ENCODE data around the gene AGBL1.

Gene AGBL1

DNA sequence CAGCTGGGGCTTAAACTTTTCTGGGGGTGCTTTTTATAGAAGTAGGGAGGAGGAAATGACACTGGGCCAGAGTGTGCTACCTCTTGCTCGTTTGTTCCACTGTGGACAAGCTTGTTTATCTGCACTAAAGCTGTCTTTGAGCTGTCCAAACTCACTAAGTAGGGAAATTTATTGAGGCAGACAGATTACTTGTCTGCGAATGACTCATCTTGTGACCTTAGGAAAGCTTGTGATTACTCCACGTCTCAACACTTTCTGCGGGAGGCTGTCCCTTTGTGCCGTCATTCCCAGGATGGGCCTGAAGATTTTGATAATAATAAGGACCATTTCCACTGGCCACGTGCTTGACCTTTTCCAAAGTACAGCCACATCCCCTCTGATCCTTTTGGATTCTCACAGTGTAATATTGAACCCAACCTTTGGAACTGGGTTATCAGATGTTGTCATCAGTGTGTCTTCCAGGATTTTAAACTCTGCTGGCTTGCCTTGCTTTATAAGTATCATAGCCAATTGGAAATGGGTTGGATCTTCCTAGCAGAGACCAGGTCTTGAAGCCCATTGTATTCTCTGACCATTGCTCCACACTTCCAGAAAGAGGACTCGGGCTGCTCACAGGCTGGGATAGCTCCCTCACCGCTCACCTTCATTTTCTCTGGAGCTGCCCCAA, 84.7 kb downstream of the AGBL1 start:
- no peak for DNase-seq

DNA sequence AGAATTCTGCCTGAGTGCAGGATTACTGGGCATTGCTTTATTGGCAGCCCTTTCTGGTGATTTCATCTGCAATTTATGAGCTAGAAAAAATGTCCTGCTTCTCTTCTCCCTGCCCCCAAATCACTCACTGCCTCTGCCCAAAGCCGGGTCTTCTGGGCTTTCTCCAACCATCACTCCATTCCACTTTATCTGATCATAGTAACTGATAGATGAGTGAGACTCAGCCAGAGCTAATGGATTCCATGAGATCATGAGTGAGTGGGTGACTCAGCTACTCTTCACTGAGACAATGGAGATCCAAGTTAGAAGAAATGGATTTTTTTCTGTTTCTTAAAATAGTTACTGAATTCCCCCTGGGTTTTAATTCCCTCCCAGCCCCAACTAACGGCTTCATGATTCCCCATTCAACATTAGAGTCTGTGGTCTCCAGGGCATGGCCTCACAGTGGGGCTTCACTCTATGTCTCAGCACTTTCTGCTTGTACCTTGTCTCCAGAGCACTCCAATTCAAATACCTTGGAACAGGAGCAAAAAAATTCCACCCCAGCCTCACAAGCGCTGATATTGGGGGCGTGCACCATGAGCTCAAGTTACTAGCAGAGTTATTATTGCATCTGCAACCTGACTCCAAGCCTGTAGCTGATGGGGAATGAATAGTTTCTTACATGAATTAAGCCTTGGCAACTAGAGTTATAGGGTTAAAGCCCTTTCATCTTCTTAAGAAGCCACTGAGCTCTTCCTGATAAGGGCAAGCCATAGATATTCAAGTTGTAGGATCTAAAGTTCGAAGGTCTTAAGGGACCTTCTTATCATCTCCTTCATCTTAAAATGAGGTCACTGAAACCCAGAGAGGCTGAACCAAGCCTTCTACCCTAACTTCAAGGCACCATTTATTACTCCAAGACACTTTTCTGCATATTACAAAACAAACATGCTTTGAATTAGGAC, 85.9 kb downstream of the AGBL1 start:
- no peak for DNase-seq

GRCh38 chr15:86167841-86168240, 88.2 kb downstream of the AGBL1 start:
- DNase-seq: no peak

- no peak for DNase-seq
These were observed 99.2 kb downstream of the AGBL1 start for GRCh38 chr15:86178845-86179244.

- no peak for DNase-seq
These were observed 104.2 kb downstream of the AGBL1 start for GRCh38 chr15:86183596-86184491.

- DNase-seq: no peak
These were observed 114.2 kb downstream of the AGBL1 start for GRCh38 chr15:86193716-86194380.

DNA sequence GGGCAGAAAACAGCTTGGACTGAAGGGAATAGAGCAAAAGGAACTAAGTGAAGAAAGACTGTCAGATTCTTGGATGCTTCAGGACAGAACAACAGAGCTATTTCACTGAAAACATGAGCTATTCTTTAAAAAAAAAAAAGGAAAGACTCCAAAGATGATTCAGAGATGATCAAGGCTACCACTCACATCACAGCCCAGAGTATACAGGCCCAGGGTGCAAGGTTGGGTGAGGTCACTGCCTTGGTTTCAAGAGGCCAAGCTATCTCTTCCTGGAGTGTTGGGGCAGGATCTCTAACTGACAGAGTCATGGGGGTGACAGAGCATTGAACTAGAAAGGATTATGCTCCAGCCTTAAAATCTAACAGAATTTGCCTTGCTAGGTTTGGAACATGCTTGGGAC, 118.1 kb downstream of the AGBL1 start:
- no peak for DNase-seq

- DNase-seq: no peak
These were observed 119.9 kb downstream of the AGBL1 start for GRCh38 chr15:86199467-86200145.

DNA sequence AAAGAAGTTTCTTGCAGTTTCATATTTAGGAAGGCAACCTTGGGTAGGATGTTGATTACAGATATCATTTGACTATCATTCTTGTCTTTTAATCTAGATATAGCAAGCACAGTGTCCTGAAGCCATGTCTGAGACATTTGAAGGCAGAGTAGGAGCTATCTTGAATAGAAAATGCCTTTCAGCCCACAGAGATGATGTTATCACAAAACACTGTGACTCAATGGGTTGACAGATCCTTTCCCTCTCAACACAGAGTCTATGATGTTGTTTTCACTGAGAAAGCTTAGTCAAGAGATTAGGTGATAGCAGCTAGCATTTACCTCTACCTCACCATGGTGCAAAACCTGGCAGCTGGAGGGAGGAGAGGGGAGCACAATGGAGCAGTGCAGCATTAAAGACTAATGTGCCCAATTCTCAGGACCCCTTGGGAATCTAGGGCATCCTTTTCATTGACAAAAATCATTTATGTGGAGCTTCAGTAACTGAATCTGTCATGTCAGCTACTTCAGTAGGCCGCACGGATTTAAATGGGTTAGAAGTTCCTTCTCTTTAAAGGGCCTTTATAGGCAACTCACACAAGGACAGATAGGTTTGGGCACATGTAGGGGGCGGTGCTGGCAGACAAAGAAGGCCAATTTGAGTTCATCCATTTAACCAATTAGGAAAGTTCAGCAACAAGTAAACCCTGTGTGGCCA, 121.8 kb downstream of the AGBL1 start:
- DNase-seq: no peak

GRCh38 chr15:86203462-86203861, 123.8 kb downstream of the AGBL1 start:
- DNase-seq: no peak

GRCh38 chr15:86205096-86205495, 125.4 kb downstream of the AGBL1 start:
- no peak for DNase-seq

DNA sequence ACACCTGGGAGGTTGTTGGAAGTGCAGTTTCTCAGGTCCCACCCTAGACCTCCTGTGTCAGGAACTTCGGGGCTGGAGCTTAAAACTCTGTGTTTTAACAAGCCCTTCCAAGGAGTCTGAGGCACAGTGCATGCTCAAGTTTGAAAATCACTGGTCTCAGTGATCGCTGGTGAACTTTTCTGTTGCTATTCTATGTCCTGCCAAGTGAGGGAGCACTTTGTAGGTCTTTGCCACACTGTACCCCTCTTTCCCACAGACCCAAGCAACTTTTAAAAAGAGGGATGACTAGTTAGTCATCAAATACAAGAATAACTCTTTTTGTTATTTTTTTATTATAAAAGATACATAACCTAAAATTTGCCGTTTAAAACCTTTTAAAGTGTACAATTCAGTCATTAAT, 133.7 kb downstream of the AGBL1 start:
- DNase-seq: no peak

DNA sequence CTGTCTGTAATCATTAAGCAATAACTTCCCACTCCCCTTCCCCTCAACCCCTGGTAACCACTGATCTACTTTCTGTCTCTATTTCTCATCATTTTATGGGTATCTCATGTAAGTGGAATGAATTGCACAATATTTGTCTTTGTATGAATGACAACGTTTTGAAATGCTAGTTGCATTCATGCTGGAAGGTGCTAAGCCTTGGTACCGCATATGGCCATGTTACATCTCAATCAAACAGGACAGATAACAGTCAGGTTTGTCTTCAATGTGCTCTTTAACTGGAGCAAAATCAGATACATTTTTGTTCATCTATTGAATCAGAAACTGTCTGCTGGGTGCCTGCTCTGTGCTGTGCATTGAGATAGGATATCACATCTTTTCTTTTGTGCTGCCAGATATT, 134.2 kb downstream of the AGBL1 start:
- no peak for DNase-seq

GRCh38 chr15:86221119-86221518, 141.4 kb downstream of the AGBL1 start:
- DNase-seq: no peak

DNA sequence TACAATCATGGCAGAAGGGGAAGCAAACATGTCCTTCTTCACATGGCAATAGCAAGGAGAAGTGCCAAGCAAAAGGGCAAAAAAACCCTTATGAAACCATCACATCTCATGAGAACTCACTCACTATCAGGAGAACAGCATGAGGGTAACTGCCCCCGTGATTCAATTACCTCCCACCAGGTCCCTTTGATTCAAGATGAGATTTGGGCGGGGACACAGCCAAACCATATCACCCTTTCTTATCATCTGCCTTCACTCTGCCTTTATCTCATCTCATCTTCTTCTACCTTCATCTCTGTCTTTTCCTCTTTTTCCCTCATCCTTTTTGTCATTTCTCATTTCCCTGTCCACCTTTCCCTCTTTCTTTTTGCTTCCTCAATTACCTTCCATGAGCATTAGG, 149.6 kb downstream of the AGBL1 start:
- DNase-seq: no peak

DNA sequence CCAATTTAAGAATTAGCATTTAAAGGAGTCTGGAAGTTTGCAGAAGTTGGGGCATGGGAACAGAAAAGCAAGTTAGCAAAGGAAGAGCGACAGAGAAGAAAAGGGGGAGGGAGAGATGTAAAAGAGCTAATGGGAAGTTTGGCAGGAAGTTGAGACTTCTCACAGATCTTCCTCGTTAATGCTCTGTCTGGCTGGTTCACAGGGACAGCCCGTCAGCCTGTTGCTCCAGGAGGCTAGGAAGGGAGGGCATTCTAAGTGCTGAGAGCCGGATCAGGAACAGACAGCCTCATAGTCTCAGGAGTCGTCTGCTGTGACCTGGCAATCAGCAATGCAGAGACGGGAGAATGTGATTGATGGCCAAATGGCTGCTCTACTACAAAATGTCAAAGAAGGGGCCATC, 150.3 kb downstream of the AGBL1 start:
- DNase-seq: no peak

DNA sequence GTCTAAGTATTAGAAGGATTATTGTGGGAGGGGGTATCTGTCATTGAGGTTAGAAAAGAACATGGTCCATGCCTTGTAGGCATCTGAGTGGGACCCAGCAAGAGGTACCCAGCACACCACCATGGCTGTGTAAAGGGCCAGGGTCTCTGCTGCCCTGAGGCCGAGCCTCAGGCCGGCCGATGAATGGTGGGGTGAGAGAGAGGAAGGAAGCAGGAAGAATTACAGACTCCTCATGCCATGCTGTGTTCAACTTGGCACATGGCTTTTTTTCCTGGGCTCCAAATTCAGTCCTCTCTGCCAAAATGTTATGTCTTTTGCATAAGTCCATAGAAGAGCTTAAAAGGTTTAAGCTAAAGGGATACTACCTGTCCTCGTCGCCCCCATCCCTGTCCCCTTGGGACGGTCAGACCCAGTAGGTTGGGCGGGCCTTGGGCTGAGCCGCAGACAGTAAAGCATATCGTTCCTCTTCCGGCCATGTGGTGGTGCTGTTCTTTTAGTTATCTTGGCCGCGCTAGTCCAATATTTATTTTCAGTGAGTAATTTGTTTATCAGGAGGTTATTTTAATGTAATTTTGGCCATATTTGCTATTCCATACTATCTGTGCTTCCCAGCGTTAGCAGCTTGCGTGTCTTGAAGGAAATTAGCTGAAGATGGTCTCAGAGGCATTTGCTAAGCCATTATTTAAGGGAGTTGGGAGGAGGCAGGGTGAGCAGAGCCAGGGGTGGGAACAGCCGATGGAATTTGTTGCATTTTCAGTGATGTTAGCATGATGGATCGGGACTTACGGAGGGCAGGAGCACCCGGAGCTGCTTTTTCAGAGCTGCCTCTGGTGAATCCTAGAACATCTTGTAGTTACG, 152.4 kb downstream of the AGBL1 start:
- peak; percentile 43 for DNase-seq

- no peak for DNase-seq
These were observed 156.0 kb downstream of the AGBL1 start for GRCh38 chr15:86235667-86236066.

DNA sequence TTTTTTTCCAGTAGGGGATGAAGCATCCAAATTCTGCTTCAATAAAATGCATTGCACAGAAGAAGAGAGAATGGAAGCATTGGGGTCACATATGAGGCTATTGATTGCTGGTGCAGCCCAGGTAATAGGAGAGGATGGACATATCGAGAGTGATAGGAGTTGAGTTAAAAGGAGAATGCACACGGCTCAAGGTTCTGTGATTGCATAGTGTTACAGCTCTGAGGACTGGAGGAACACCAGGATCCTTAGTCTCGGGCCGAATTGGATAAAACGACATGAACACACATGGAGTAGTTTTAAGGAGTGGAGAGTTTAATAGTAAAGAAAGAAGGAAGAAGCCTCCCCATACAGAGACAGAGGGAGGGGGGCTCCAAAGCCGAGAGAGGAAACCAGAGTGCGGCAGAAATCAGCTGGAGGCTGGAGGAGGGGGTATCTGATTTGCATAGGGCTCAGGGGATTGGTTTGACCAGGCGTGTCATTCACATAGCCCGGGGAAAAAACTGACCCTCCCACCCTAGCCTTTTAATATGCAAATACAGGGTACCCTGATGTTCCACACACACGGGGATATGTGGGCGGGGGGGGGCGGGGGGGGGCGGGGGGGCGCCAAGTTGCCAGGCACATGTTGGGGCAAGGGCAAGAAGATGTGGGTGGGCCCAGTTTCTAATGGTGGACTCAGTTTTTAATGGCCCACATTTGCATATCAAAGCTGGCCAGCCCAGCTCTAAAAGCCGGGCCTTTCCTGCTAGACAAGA, 156.9 kb downstream of the AGBL1 start:
- peak; percentile 14 for DNase-seq
